Measurements from ENCODE around the gene RTP5. TPM values are rescaled to one million over a fixed set of nuclear protein-coding genes. Genes with fewer than 3 reads are reported as not detected.

Gene RTP5
- total and polyA plus RNA-seq, 2 donors (not counting 1 experiment from before 2014, with no cell fraction given), result not detected

GRCh38 chr2:241866790-241867645 lies 2.5 kb upstream of the RTP5 start:
- DNase-seq (no peak), ATAC-seq (ENCODE audit: low read depth) (no peak)
- POLR2A ChIA-PET, result no interaction called here
- H3K9me3 ChIP-seq (ENCODE audit: control extremely low read depth in 1 of 3, control insufficient read depth in 2 of 3, insufficient read depth in 1 of 3, low read length in 2 of 3), result peaks cover 0 to 19% (median 0%) of the 10 kb centered on the region in 3 donors
- H3K27me3 ChIP-seq (replicated peaks in 1 of 4; ENCODE audit: control extremely low read depth in 1 of 4, control insufficient read depth in 3 of 4, insufficient read depth in 4 of 4, low read length in 3 of 4), result peaks cover 0 to 56% (median 38%) of the 10 kb centered on the region in 4 experiments
- no peaks in the 10 kb centered on the region for H4K20me1 ChIP-seq (ENCODE audit: control insufficient read depth, insufficient read depth, low read length, poor library complexity, severe bottlenecking)
- H2AFZ ChIP-seq (ENCODE audit: insufficient read depth, low read depth, low read length, poor library complexity, severe bottlenecking), result no peak overlapping the region
- intact Hi-C loops (cut with micrococcal nuclease), result no loop called here
- Mint-ChIP-seq H3K9me3 (ENCODE audit: insufficient read depth) (no peaks in the 10 kb centered on the region), H3K27me3 (peaks cover 22% of the 10 kb centered on the region), H3K4me3 (no peak overlapping the region), H3K4me1 (peaks cover 32% of the 10 kb centered on the region), H3K27ac (no peak overlapping the region)
- WGBS (ENCODE audit: insufficient coverage), result 34% methylated on average over 33 of the region's 33 CpGs
- H3K79me2 ChIP-seq (ENCODE audit: control insufficient read depth, insufficient read depth, low read length), result no peaks in the 10 kb centered on the region
- CTCF ChIA-PET, result interaction anchor here (1.7 kb wide), 1 partner anchor 11 kb away, joined by 6 read pairs; no protein-coding TSS in a partner anchor
- no peak overlapping the region for H3K27ac ChIP-seq (ENCODE audit: low read length in 2 of 2)
- H3K4me2 ChIP-seq (replicated peaks; ENCODE audit: low read depth, low read length, poor library complexity, severe bottlenecking), result no peak overlapping the region
- TF ChIP-seq CTCF (IDR thresholded peaks at IDR 0.05) (no peak), EZH2 (IDR thresholded peaks at IDR 0.05; ENCODE audit: borderline replicate concordance, insufficient read depth, low read depth, low read length, poor library complexity, severe bottlenecking) (no peak)
- H3K36me3 ChIP-seq (replicated peaks in 1 of 2; ENCODE audit: control extremely low read depth in 1 of 2, control insufficient read depth in 1 of 2, extremely low read depth in 1 of 2, insufficient read depth in 2 of 2, low read length in 1 of 2), result no peaks in the 10 kb centered on the region
- no peak overlapping the region for H3K9ac ChIP-seq (ENCODE audit: low read length)
- peaks cover 27 to 46% of the 10 kb centered on the region in 2 donors for H3K4me1 ChIP-seq (ENCODE audit: control insufficient read depth in 2 of 2, insufficient read depth in 2 of 2, low read length in 2 of 2)
- H3K4me3 ChIP-seq (ENCODE audit: control extremely low read depth in 1 of 5, extremely low read depth in 1 of 5, insufficient read depth in 1 of 5, low read depth in 2 of 5, low read length in 4 of 5), result no peak overlapping the region

Measured in B cell (primary cell).